ENCODE data around the gene IQCE.

The IQCE gene

DNA sequence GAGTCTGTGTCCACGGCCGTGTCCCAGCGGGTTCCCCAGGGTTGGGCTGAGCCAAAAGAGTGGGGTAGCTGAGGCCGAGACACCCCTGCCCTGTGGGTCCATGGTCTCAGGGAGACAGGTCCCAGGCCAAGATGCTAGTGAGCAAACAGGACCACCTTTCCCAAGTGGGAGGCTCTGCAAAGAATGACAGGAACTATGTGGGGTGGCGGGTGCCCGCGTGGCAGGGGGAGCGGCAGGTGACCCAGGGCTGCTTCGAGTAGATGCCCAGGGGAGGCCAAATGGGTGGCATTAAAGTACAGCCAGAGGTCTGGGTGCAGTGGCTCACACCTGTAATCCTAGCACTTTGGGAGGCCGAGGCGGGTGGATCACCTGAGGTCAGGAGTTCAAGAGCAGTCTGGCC is 91.2 kb downstream of the IQCE start:
- no peak for DNase-seq

DNA sequence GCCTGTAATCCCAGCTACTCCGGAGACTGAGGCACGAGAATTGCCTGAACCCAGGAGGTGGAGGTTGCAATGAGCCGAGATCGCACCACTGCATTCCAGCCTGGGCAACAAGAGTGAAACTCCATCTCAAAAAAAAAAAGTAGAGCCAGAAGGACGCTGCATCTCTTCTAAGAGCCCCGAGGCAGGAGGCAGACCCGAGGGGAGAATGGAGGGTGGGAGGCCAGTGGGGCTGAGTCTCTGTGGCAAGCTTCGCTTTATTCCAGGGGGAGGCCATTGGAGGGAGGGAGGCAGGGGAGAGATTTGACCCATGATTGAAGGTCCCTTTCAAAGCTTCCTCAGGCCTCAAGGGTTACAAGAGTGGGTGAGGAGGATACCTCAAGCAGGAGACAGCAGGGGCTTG is 91.7 kb downstream of the IQCE start:
- DNase-seq = peak; percentile 24

DNA sequence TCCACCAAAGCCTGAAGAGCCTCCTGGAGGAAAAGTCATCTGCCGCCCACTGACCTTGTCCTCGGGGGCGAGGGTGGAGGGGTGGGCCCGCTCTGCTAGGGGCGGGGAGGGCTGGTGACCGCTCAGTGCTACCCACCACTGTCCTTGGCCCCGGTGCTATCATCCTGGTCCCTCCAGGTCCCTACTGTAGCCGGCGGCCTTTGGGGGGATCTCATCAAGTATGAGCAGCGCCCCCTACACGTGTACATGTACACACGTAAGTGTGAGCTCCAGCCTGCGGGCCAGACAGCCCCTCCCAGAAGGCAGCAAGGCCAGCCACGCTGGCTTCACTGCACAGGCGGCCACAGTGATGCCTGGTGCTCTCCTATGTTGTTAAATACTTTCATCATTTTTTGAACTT is 92.6 kb downstream of the IQCE start:
- DNase-seq = peak; percentile 37

DNA sequence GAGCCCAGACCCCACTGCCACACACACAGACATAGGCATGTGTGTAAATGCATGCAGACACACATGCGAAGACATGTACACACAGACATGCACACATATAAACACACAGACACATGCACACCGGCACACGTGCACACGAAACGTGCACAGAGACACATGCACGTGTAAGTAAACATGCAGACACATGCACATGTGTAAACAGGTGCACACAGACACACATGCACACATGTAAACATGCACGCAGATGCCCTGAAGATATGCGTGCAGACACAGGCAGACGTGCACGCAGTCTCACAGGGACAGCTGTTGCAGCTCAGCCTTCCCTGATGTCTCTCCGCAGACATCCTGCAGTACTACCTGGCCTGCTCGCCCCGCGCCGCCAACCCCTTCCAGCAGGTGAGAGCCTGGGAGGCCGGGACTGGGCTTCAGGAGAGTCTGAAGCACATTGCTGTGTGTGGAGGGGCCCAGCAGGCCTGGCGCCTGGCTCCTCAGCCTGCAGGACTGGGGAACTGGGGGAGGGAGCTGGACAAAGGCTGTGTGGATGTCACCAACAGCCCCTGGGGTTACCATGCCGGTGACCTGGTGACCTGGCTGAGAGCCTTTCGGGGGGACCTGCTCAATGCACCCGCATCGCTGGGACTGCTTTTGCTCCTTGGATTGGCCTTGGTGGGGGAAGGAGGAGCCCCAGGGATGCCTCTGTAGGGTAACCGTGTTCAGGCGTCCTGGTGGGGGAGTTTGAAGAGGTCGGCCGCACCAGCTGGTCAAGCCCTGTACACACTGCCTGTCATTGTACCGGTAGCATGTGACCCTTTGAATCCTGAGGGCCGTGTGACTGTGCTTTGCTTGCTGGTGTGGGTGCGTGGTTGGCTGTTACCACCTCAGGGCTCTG is 93.3 kb downstream of the IQCE start:
- DNase-seq = no peak

DNA sequence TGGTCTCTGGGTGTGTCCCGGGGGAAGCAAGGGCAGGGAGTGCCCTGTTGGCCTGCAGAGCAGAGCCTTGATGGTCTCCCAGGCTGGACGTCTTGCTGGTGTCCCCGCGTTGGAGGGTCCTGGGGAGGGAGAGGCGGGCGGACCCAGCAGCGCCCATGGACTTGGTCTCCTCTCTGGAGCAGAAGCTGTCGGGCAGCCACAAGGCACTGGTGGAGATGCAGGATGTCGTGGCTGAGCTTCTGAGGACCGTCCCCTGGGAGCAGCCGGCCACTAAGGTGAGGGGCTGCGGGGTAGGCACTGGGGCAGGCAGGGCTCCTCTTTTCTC is 93.9 kb downstream of the IQCE start:
- no peak for DNase-seq

DNA sequence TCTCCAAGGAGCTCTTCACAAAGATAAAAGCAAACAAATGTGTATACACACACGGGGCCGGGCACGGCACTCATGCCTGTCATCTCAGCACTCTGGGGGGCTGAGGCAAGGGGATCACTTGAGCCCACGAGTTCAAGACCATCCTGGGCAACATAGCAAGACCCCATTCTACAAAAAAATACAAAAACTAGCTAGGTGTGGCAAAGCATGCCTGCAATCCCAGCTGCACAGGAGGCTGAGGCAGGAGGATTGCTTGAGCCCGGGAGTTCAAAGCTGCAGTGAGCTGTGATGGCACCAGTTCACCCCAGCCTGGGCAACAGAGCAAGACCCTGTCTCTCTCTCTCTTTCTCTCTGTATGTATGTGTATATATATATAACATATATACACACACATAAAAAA is 95.3 kb downstream of the IQCE start:
- no peak for DNase-seq

DNA sequence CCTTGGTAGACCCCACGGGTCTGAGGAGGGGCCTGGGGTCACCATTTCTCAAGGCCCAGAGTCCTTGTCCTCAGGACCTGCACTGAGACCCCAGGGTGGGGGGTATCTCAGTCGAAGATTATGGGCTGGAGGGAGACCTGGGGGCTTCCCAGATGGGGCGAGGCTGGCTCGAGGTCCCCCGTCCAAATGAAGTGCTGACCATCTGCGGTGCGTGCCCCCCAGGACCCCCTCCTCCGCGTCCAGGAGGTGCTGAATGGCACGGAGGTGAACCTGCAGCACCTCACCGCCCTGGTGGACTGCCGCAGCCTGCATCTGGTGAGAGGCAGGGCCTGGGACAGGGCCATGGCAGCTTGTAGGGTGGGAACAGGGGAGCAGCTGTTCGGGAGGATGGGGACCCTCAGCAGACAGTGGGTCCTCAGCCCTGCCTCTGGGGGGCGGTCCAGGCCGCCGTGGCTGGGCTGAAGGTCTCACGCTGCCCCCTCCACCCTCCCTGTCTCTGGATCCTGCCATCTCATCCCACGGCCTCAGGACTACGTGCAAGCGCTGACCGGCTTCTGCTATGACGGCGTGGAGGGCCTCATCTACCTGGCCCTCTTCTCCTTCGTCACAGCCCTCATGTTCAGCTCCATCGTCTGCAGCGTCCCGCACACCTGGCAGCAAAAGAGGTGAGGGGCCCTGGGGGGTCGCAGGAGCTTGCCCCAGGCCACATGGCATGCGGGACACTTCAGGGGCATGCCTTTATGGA is 97.3 kb downstream of the IQCE start:
- DNase-seq = no peak

DNA sequence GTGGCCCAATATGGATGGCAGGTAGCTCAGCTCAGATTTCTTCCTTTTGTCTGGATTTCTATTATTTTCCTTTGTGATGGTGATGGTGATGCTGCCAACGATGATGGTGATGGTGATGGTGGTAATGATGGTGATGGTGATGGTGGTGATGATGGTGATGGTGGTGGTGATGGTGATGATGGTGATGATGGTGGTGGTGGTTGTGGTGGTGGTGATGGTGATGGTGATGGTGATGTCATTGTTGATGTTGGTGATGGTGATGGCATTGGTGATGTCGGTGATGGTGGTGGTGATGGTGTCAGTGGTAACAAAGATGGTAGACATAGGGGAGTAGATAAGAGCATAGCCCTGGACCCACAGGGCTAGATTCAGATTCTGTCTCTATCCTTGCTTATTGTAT is 98.4 kb downstream of the IQCE start:
- no peak for DNase-seq

DNA sequence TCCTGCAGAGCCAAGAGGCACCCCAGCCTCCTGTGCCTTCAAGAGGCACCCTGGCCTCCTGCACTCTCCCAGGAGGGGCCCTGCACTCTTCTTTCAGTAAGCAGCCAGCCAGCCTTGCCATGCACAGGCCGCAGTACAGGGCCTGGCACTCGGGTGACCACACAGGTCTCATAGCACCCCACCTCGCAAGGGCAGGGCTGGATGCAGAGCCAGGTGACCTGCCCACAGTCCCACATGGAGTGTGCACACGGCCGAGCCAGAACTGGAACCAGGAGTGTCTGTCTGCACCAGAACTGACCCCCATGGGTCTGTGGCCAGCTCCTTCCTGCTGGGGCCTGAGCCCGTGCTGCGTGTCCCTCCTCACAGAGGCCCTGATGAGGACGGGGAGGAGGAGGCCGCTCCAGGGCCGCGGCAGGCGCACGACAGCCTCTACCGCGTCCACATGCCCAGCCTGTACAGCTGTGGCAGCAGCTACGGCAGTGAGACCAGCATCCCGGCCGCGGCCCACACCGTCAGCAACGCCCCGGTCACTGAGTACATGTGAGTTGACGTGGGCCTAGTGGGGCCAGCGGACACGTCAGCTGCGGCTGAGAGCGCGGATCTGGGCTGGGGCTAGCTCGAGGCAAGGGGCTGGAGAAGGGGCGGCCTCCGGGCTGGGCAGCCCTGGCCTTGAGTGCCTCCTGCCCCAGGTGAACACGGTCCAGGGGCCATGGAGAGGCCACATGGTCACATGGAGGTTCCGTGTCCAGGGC is 99.3 kb downstream of the IQCE start:
- no peak for DNase-seq

DNA sequence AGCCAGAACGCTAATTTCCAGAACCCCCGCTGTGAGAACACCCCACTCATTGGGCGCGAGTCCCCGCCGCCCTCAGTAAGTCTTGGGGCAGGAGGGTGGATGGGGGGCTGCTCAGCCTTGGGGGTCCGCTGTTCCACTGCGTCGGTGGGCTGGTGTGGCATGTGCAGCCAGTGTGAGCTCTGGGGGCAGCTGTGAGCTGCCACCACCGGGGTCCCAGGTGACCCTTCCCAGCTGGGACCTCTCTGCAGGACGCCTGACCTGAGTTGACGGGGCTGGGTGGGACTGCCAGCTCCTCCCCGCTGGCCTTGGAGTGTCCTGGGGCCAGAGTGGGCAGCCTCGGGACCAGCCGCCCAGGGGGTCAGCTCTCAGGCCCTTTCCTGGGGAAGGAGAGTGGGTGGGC is 100.2 kb downstream of the IQCE start:
- DNase-seq = no peak

DNA sequence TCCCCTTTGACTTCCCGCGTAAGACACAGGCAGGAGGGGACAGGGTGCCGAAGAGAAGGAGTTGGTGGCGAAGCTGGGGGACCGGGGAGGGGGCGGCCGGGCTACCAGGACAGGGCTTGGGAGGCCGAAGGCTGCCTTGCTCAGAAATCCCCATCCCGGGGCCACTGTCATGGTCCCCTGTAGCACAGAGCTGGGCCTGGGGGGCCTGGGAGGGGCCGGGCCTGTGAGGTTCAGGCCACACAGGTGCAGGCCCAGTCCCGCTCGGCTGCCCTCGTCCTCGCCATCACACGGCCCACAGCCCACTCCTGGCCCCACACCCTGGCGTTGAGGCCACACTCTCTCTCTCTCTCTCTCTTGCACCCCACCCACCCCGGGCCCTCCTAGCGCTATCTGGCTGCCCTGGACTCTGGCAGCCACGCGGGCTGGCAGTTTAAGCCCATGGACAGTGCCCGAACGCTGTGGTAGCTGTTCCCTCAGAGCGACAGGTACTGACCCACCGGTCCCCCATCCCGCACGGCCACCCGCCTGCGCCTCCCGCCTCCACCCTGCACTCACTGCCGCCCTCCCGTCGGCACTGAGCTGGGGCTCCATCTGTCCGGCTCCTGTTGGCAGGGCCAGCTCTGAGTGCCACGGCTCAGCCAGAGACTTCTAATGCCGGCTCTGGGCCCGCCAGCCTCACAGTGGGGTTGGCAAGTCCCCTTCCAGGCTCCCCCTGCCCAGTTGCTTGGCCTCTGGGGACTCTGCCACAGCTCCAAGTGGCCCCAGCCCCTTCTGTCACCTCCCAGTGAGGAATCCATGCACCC is 101.0 kb downstream of the IQCE start:
- DNase-seq = no peak

DNA sequence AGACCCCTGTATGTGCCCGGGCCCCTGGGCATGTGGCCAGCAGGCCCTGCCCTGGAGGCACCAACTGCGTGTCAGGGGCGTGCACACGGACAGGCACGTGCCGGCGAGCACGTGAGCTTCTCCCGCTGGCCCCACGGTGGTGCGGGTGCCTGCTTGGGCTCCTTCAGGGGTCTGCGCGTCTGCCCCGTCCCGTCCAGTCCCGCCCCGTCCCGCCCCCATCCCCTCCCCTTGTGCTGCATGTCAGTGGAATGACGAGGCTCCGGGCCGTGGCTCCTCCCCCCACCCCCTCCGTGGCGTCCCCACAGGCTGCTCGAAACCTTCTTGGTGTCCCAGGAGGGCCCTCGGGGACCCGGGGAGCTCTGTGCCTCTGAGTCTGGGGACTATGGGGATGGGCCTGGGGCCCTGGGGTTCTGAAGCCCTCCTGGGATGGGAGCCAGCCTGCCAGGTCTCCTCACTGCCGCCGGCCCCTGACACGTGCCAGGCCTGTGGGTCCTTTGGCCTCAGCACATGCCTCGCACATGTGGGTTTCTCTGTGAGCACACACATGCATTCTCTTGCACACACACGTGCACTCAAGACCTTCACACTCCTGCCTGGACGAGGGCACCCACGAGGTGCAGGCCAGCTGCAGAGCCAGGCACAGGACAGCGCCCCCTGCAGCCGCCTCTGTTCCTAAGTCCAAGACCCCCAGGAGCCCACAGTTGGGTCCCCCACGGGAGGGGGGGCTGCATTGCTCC is 101.7 kb downstream of the IQCE start:
- no peak for DNase-seq

DNA sequence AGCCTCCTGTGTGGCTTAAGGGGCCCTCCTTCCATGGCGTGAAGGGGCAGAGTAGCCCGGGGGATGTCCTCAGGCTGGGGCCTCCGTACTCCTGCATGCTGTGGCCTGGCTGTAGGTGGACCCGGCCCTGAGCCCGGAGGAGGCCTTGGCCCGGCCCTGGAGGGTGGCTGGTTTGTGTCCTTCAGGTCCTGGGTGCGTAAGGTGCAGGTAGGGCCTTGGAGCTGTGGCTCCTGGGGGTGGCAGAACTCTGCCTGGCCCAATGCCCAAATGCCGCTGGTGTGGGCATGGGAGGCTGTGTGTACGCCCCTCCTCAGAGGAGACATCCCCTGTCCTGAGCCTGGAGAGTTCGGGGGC is 102.3 kb downstream of the IQCE start:
- DNase-seq = no peak

DNA sequence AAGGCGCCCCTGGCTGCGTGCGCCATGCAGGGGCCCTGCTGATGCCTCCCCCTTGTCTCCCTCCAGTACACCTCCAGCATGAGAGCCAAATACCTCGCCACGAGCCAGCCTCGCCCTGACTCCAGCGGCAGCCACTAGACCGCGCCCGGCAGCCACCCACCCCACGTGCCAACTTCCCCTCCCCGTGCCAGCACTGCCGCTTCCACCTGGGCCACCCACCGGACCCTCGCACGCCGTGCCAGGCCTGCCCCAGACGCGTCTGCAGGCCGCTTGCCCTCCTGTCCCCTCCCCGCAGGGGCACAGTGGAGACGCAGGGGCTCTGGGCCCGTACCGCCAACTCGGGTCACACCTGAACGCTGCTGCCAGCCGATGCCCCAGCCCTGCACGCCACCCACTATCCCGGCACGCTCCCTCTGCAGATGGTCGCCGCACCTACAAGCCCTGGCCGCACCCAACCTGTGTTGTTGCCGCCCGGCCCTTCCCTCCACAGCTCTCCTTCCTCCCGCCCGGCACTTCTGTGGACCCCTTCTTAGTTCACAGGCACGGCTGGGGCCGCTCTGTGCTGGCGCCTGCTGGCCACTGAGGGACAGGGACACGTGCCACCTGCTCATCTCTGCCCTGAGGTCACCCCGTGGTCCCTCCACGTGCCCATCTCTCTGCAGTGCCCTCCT is 103.0 kb downstream of the IQCE start:
- no peak for DNase-seq

DNA sequence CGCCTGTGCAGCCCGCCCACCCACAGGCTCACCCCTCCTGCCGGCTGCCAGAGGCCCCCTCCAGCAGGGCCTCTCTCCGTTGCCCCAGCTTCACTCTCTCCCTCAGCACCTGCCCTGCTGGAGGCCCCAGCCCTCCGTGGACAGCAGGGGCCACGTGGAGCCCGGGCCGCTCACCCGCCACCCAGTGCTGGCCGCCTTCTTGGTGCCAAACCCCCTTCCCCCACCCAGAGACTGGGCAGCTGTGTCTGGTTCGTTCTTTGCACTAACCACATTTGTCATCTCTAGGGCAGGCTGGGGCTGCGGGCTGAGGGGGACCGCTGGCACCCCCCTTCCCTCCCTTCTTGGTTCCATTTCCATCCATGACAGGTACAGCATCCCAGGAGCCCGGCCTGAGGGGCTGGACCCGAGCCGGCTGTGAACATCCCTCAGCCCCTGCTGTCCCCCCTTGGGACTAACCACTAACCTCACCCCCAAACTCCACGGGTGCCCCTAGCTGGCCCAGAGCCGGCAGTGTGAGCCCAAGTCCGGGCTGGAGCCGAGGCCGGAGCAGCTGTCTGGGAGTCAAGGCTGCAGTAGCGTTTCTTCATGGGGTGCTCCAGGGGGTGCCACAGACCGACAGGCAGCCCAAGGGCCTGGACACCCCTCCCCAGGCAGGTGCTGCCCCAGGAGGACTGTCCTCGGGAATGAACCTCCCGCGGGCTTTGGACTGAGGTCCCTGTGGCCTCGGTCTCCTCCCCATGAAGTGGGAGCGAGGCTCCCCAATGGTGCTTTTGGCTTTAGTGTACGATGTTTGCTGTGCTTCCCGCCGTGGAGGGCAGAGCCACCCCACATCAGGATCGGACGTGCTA is 103.7 kb downstream of the IQCE start:
- DNase-seq = no peak

DNA sequence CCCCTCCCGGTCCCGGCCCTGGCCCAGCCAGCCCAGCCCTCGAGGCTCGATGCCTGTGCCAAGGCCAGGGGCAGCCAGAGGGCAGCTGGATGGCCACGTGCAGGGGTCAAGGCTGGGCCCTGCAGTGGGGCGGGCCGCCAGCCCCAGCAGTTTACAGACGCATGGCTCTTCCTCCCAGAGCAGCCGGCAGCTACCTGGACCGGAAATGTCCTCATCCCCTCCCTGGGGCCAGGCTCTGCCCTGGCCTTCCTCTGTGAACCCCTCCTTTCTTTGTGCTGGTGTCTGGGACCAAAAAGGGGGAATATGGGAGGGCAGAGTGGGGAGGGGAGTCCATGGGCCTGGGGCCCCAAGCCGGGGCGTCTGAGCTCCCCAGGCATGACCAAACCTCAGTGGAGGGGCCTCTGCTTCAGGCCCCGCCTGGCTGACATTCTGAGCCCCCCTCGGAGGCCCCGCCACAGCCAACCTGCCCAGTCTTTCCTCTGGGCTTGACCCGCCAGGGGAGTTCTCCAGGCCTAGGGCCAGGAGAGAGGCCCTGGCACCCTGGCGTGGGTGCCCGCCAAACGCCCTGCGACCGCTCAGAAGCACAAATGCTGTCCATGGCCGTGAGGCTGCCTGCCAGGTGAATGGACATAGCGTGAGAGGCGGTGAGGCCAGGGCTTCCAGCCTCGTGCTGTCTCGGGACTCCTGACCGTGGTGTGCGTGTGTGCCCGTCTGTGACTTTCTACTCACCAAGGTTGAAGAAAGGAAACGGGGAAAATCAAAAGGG is 104.5 kb downstream of the IQCE start:
- no peak for DNase-seq

DNA sequence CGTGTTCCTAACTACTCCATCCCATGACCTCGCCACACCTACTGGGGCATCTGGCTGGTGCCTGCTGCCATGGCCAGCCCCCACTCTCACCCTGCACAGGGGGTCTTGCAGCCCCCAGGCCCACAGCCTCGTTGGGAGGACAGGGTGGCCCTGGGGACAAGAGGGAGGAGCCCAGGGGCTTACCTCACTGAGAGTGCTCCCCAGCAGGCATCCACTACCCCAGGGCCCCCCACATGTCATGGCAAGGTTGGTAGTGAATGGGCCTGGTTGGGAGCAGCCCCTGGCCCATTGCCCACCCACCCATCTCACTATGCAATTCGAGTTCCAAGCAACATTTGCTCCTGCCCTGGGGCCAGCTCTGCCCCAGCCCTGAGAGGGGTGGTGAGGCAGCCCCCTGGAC is 105.2 kb downstream of the IQCE start:
- DNase-seq = no peak
